GM12891 (cell line): ENCODE data around the gene TUBB2A.
"Not testable (repeated sequence)": the region's sequence is repeated elsewhere in the genome, so short reads cannot be mapped to it uniquely, and the experiment has no call there.

ENCODE experiments used
- DNase-seq: peaks from one replicate; pipeline ENCODE4 v3.0.0; 2011; ENCODE audit warnings: low spot score; ENCODE audit not compliant: insufficient read length
- FAIRE-seq: peaks from 2 replicates; lab custom pipeline; 2011; peaks lifted over from hg19 to GRCh38; lab: Jason Lieb, UNC
- PAX5 ChIP-seq: IDR thresholded peaks from 2 replicates; pipeline ENCODE4 v1.6.1; 2011; ENCODE audit warnings: low read length, moderate library complexity, mild to moderate bottlenecking; ENCODE audit not compliant: insufficient read depth, severe bottlenecking
- POLR2A ChIP-seq: IDR thresholded peaks from 2 replicates; pipeline ENCODE4 v1.6.1; 2011; ENCODE audit warnings: low read depth, low read length, control low read depth
- POLR2AphosphoS5 ChIP-seq: IDR thresholded peaks from 2 replicates; pipeline ENCODE4 v1.6.1; 2011; ENCODE audit warnings: low read depth, low read length, control low read depth
- POU2F2 ChIP-seq: IDR thresholded peaks from 2 replicates; pipeline ENCODE4 v1.6.1; 2011; ENCODE audit warnings: low read depth, mild to moderate bottlenecking, control low read depth, low read length, moderate library complexity
- SPI1 ChIP-seq: IDR thresholded peaks from 2 replicates; pipeline ENCODE4 v1.6.1; 2011; ENCODE audit warnings: low read depth, low read length, control low read depth
- TAF1 ChIP-seq: IDR thresholded peaks from 2 replicates; pipeline ENCODE4 v1.6.1; 2011; ENCODE audit warnings: low read depth, low read length, control low read depth

The TUBB2A gene

DNA sequence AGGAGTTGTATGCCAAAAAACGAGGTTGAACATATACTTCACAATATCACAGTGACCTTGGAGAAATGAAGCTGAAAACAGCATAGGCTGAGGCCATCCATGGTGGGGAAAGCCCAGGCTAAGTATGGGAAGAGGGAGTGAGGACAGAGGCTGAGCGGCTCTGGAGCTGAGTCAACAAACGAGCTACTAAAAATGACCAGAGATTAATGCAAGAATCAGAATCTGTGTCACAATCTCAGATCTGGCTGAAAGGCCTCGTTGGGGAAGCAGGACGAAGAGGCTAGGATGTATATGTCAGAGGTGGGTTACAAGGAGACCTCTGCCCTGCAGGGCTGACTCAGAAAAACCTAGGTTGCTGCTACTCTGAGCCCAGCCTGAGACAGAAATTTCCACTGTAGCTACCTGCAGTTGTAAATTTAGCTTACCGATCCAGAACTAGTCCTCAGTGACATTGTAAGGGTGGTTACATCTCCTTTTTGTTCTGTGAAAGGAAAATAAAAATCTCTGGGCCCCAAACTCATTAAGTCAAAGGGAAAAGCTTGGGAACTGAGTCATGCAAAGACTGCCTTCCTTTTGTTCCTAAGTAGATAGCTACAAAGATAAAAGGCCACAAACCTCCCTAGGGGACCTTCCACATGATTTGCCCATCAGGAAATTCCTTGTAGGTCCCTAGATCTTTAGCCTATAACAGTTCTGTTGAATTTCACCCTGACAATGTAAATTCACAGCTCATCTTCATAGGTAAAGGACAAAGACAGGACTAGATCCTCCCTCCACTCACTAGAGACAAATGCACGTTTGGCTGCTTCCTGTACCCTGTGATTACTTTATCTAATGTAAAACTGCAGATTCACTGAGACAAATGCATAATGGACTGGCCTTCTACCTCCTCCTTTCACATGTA lies 8.5 kb upstream of the TUBB2A start:
- FAIRE-seq (no peak), DNase-seq (no peak)
- TF ChIP-seq POU2F2 (no peak), POLR2AphosphoS5 (no peak), PAX5 (no peak), POLR2A (no peak)

DNA sequence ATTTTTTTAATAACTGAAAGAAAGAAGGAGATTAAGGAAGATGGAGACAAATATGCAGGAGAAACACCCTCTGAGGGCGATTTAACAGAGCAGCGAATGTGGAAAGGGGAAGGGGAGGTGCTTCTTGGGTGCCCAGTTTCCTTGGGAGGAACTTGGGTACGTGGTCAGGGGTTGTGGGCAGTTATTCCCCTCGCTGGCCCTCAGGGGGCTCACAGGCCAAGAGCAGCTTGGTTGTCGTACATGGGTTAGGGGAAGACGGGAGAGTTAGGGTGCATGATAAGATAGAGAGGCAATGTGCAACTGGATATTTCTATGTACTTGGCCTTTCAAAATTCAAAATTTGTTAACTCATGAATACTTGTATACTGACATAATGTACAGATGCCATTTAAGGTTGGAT lies 7.0 kb upstream of the TUBB2A start:
- TF ChIP-seq TAF1 (no peak), PAX5 (no peak), SPI1 (no peak), POLR2A (no peak), POU2F2 (no peak), POLR2AphosphoS5 (no peak)
- DNase-seq = no peak
- no peak for FAIRE-seq

DNA sequence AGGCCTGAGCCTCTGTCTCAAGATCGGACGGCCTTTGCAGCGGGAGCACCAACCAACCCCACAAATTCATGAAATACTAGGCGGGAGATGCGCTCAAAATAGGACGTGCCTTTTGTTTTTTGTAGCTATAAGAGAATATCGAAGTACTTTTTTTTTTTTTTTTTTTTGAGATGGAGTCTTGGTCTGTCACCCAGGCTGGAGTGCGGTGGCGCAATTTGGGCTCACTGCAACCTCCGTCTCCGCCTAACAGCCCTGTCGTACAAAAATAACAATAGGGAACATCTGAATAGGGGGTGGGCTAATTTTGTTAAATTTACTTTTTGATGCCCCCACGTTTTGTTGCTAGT lies 5.9 kb upstream of the TUBB2A start:
- FAIRE-seq = no peak
- DNase-seq = no peak
- no peak for TF ChIP-seq POLR2AphosphoS5
- no peak for TF ChIP-seq TAF1
- no peak for TF ChIP-seq SPI1
- TF ChIP-seq POU2F2 = no peak
- TF ChIP-seq POLR2A = no peak
- no peak for TF ChIP-seq PAX5

DNA sequence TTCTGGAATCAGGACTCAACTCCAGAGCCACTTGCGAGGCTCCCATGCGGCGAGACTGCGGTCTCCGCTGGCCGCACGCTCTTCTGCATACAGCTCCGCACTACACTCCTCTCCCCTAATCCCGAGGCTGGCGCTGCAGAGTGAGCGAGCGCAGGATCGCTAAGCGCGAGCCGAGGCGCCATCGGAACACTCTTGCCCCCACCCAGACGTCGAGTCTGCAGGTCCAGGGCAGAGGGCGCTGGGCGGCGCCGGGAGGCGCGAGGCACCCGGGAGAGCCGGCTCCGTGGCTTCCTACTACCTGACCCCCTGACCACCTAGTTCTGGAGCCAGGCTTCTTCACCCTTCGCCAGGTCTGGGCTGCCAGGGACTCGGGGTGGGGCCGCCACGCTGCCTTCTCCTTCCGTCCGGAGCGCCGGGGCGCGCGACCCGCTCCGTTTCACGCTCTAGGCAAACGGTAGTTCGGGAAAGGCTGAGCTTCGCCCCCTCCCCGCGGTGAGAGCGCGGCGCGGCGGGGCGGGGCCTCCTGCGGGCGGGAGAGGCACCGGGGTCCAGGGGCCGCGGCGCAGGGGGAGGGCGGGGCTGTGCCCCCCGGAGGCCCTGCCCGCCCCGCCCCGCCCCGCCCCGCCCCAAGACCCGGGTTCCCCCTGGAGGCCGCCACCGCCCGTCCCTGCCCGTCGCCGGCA lies 5.4 kb upstream of the TUBB2A start:
- DNase-seq (peak; percentile 56), FAIRE-seq (no peak)
- TF ChIP-seq POU2F2 (0 out of 2 replicates have a peak, but pooled peaks have one; percentile 8), POLR2A (no peak)

GRCh38 chr6:3162067-3162497 lies 4.7 kb upstream of the TUBB2A start:
- FAIRE-seq = no peak
- no peak for DNase-seq
- TF ChIP-seq TAF1 (no peak), POLR2A (no peak), POU2F2 (no peak), PAX5 (no peak), SPI1 (no peak), POLR2AphosphoS5 (no peak)

GRCh38 chr6:3159805-3160781 lies 2.7 kb upstream of the TUBB2A start:
- FAIRE-seq (no peak), DNase-seq (no peak)
- TF ChIP-seq TAF1 (no peak), POLR2A (no peak), PAX5 (no peak), POU2F2 (no peak), SPI1 (no peak), POLR2AphosphoS5 (no peak)

GRCh38 chr6:3156184-3157130 lies 887 bp downstream of the TUBB2A start:
- peak; percentile 50 for FAIRE-seq
- not testable (repeated sequence) for DNase-seq

GRCh38 chr6:3155416-3155815 lies 1.9 kb downstream of the TUBB2A start:
- DNase-seq, FAIRE-seq: not testable (repeated sequence)

- TF ChIP-seq POU2F2 = no peak
- no peak for TF ChIP-seq POLR2AphosphoS5
- no peak for TF ChIP-seq TAF1
- TF ChIP-seq POLR2A = no peak
- TF ChIP-seq PAX5 = no peak
- TF ChIP-seq SPI1 = no peak
- DNase-seq = no peak
- no peak for FAIRE-seq
Measured at GRCh38 chr6:3152689-3153088, 4.7 kb downstream of the TUBB2A start.
